ENCODE results near the gene SFTA2. TPM values are rescaled to one million over a fixed set of nuclear protein-coding genes. Genes with fewer than 3 reads are reported as not detected.
"Not testable (repeated sequence)": the region's sequence is repeated elsewhere in the genome, so short reads cannot be mapped to it uniquely, and the experiment has no call there.

Gene SFTA2
- 0.70 TPM for polyA plus RNA-seq
- long read RNA-seq, donor 1, partial matches to known transcripts, result 0 of 1 reads
- long read RNA-seq, donor 1, other reads (novel, unspliced or antisense), result 0 of 1 reads
- long read RNA-seq, donor 2, result 0 reads
- long read RNA-seq, donor 3, partial matches to known transcripts, result 0 of 1 reads
- long read RNA-seq, donor 3, other reads (novel, unspliced or antisense), result 0 of 1 reads
- long read RNA-seq, donor 4, result 0 reads
- long read RNA-seq, donor 5, partial matches to known transcripts, result 0 of 2 reads
- long read RNA-seq, donor 5, other reads (novel, unspliced or antisense), result 0 of 2 reads
- long read RNA-seq, donor 6, partial matches to known transcripts, result 0 of 2 reads
- long read RNA-seq, donor 6, other reads (novel, unspliced or antisense), result 0 of 2 reads
- long read RNA-seq, donor 7, result 0 reads
- long read RNA-seq, donor 8, partial matches to known transcripts, result 0 of 1 reads
- long read RNA-seq, donor 8, other reads (novel, unspliced or antisense), result 0 of 1 reads
- long read RNA-seq, donor 9, partial matches to known transcripts, result 0 of 4 reads
- long read RNA-seq, donor 9, other reads (novel, unspliced or antisense), result 0 of 4 reads
- long read RNA-seq, donor 10, result 0 reads
- long read RNA-seq, donor 11, result 0 reads

DNA sequence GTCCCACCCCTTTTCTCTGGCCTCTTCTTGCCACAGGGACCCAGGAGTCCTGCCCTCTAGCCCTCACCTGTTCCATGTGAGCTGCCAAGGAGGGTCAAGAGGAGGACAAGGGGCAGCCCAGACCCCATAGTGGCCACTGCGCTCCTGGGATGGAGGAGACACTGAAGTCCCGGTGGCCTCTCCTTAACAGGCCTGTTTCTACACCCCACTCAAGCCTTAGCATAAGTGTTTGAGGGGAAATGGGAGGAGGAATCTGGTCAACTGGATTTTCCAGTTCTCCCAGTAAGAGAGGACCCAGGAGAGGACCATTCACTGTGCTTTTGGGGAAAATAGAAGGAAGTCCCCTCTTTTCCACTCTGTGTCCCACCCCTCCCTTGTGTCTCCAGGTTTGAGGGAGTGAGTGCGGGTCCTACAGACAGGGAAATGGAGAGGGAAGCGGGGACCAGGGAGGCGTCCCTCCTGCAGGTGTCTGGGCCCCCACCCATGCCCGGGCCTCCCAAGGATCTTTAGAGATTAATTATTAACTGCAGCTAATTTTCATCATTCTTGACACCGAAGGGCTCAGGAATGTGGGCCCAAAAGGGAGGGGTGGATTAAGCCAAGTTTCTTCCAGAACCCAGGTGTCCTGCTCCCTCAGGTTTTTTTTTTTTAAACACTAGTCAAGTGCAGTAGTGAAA is at the start of gene SFTA2:
SFTA2 (minus strand) TSS at position 202 of the 677 bp plus-strand sequence; CDS start at position 128, 74 bp downstream.
- no CpG with 5 or more reads among the region's 7 CpGs for WGBS (ENCODE audit: insufficient coverage, low lambda C conversion rate)
- peaks cover 2% of the 10 kb centered on the region for H3K9me3 ChIP-seq (ENCODE audit: control insufficient read depth, low read depth, low read length)
- H3K36me3 ChIP-seq (ENCODE audit: control insufficient read depth, insufficient read depth, low read length), result no peaks in the 10 kb centered on the region
- no peak within 1 kb of the TSS for H3K4me3 ChIP-seq (ENCODE audit: low read length)
- peak in 1 of 2 donors; percentile 64 for DNase-seq
- peak within 1 kb of the TSS; percentile 8 for H3K27ac ChIP-seq (ENCODE audit: low read length)
- peaks cover 35% of the 10 kb centered on the region for H3K4me1 ChIP-seq (ENCODE audit: control insufficient read depth, insufficient read depth, low read length)
- H3K27me3 ChIP-seq (ENCODE audit: control insufficient read depth, insufficient read depth, low read length), result no peaks in the 10 kb centered on the region

DNA sequence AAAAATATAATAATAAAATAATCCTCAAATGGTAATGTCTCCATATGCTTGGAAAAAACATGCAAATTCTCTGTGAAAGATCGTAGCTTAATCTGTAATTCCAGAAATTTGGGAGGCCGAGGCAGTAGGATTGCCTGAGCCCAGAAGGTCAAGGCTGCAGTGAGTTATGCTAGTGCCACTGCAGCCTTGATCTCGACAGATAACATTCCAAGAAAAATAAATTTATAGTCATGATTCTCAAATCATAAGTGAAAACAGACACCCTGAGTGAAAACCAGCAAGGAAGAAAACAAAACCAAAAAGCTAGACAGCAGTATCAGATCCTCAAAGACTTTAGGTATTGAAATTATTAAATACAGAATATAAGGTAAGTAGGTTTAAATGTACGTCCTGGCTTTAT is 47.7 kb upstream of the SFTA2 start:
- no peaks in the 10 kb centered on the region for H3K9me3 ChIP-seq (ENCODE audit: control insufficient read depth, low read depth, low read length)
- H3K4me1 ChIP-seq (ENCODE audit: control insufficient read depth, insufficient read depth, low read length), result no peaks in the 10 kb centered on the region
- peaks cover 17% of the 10 kb centered on the region for H3K27me3 ChIP-seq (ENCODE audit: control insufficient read depth, insufficient read depth, low read length)
- no peak overlapping the region for H3K27ac ChIP-seq (ENCODE audit: low read length)
- no peak overlapping the region for H3K4me3 ChIP-seq (ENCODE audit: low read length)
- 66% methylated on average over 3 of the region's 4 CpGs for WGBS (ENCODE audit: insufficient coverage, low lambda C conversion rate)
- no peaks in the 10 kb centered on the region for H3K36me3 ChIP-seq (ENCODE audit: control insufficient read depth, insufficient read depth, low read length)
- no peak for DNase-seq

DNA sequence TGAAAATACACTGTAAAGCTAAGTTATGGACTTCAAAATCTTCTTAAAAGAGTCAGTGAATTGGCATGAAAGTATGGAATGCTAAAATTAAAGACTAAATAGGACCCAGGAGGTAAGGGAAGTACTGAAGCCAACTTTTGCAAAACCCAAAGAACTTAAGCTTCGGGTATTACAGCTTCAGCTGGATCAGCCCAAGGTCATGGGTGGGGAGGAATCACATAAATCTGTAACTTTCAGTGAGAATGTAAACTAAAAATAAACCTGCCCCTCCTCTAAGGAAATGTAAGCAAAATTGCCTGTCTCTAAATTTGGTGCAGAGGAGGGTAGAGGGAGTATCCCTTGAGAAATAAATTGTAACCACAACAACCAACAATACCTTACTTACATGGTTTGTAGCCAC is 47.2 kb upstream of the SFTA2 start:
- Histone ChIP-seq H3K36me3 (ENCODE audit: control insufficient read depth, insufficient read depth, low read length) (no peaks in the 10 kb centered on the region), H3K4me1 (ENCODE audit: control insufficient read depth, insufficient read depth, low read length) (no peaks in the 10 kb centered on the region), H3K27ac (ENCODE audit: low read length) (no peak overlapping the region), H3K9me3 (ENCODE audit: control insufficient read depth, low read depth, low read length) (no peaks in the 10 kb centered on the region), H3K27me3 (ENCODE audit: control insufficient read depth, insufficient read depth, low read length) (peaks cover 17% of the 10 kb centered on the region), H3K4me3 (ENCODE audit: low read length) (no peak overlapping the region)
- no peak for DNase-seq
- WGBS (ENCODE audit: insufficient coverage, low lambda C conversion rate), result 67% methylated on average over 1 of the region's 1 CpG

DNA sequence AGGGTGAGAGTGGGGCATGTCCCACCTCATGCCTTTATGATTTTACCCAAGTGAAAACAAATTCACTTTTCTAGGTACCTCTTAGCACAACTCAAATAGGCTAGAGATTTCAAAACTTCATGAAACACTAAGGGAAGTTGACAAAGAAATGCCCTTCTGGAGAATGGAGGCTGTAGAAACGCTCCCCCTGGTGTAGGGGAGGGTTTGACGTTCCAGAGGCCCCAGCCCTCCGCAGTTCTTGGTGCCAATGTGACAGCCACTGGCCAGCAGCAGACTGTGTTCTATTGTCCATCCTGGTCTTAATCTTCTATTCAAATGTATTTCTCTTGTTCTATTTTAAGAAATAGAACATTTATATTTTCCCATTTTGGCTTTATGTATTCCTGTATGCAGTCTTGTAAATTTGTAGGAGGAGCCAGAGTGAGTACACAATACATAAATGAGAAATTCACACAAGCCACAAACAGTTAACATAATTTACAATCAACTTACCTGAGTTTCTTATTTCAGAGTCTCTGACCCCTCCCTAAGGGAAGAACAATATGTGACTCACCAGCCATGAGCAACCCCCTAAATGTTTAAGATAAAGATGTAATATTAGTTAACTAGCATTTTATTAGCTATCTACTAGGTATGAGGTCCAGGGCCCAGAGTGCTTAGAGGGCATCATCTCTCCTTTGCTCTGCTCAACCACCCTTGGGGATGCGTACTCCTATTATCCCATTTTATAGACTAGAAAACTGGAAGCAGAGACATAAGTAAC is 42.7 kb upstream of the SFTA2 start:
- Histone ChIP-seq H3K9me3 (ENCODE audit: control insufficient read depth, low read depth, low read length) (no peaks in the 10 kb centered on the region), H3K4me1 (ENCODE audit: control insufficient read depth, insufficient read depth, low read length) (no peaks in the 10 kb centered on the region), H3K4me3 (ENCODE audit: low read length) (no peak overlapping the region), H3K27me3 (ENCODE audit: control insufficient read depth, insufficient read depth, low read length) (peaks cover 9% of the 10 kb centered on the region), H3K36me3 (ENCODE audit: control insufficient read depth, insufficient read depth, low read length) (no peaks in the 10 kb centered on the region), H3K27ac (ENCODE audit: low read length) (no peak overlapping the region)
- WGBS (ENCODE audit: insufficient coverage, low lambda C conversion rate), result no CpG with 5 or more reads among the region's 4 CpGs
- DNase-seq, result no peak

DNA sequence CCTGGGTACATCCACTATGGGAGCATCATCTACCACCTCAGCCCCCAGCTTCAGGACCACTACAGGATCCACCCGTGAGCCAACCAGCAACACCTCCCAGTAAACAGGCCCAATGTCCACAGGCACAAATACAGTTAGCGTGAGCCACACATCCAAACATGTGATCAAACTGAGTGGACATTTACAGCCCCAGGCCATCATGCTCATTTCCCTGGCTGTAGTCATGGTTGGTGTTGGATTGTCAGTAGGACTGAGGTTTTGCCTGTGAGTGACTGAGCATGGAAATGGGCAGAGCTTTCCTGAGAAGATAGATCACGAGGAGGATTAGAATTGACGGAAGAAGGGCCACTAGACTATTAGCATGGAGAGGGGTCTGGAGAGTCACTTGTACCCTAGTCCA is 40.8 kb upstream of the SFTA2 start:
- H3K9me3 ChIP-seq (ENCODE audit: control insufficient read depth, low read depth, low read length), result no peaks in the 10 kb centered on the region
- no peaks in the 10 kb centered on the region for H3K4me1 ChIP-seq (ENCODE audit: control insufficient read depth, insufficient read depth, low read length)
- H3K27ac ChIP-seq (ENCODE audit: low read length), result no peak overlapping the region
- WGBS (ENCODE audit: insufficient coverage, low lambda C conversion rate), result no CpG with 5 or more reads among the region's 4 CpGs
- H3K36me3 ChIP-seq (ENCODE audit: control insufficient read depth, insufficient read depth, low read length), result no peaks in the 10 kb centered on the region
- DNase-seq, result no peak
- H3K4me3 ChIP-seq (ENCODE audit: low read length), result no peak overlapping the region
- H3K27me3 ChIP-seq (ENCODE audit: control insufficient read depth, insufficient read depth, low read length), result peaks cover under 1% of the 10 kb centered on the region

DNA sequence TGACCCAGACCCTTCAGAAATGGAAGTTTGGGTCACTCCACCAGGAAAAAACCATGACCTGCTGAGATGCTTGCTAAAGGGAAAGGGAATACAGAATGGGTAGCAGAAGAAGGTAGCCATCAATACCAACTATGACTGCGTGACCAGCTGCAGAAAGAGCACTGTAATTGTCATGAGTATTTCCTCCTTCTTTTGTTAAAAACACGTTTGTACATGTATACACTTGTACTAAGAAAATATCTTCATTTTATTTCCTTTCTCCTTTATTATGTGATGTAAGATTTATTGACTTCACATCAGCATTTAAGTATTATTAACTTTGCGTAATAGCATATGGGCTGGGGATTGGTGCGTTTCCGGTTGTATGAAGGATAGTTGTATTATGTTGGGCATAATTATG is 39.0 kb upstream of the SFTA2 start:
- Histone ChIP-seq H3K9me3 (ENCODE audit: control insufficient read depth, low read depth, low read length) (no peaks in the 10 kb centered on the region), H3K4me3 (ENCODE audit: low read length) (no peak overlapping the region), H3K27ac (ENCODE audit: low read length) (no peak overlapping the region), H3K4me1 (ENCODE audit: control insufficient read depth, insufficient read depth, low read length) (no peaks in the 10 kb centered on the region), H3K36me3 (ENCODE audit: control insufficient read depth, insufficient read depth, low read length) (no peaks in the 10 kb centered on the region), H3K27me3 (ENCODE audit: control insufficient read depth, insufficient read depth, low read length) (peaks cover 1% of the 10 kb centered on the region)
- no peak for DNase-seq
- WGBS (ENCODE audit: insufficient coverage, low lambda C conversion rate), result 57% methylated on average over 1 of the region's 5 CpGs

DNA sequence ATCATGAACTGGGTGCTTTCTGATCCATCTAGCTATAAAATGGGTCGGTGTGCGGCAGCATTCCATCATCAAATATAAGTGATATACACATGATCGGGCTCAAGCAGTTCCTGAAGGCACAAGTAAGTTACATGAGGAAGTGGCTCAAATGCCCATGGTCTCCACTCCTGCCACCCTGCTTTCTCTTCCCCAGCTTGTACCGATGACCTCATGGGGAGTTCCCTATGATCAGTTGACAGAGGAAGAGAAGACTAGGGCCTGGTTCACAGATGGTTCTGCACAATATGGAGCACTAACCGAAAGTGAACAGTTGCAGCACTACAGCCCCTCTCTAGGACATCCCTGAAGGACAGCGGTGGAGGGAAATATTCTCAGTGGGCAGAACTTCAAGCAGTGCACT is 37.2 kb upstream of the SFTA2 start:
- H3K4me1 ChIP-seq (ENCODE audit: control insufficient read depth, insufficient read depth, low read length); DNase-seq; H3K27me3 ChIP-seq (ENCODE audit: control insufficient read depth, insufficient read depth, low read length); H3K9me3 ChIP-seq (ENCODE audit: control insufficient read depth, low read depth, low read length); H3K36me3 ChIP-seq (ENCODE audit: control insufficient read depth, insufficient read depth, low read length); H3K4me3 ChIP-seq (ENCODE audit: low read length); H3K27ac ChIP-seq (ENCODE audit: low read length): not testable (repeated sequence)
- WGBS (ENCODE audit: insufficient coverage, low lambda C conversion rate), result no CpG with 5 or more reads among the region's 6 CpGs

DNA sequence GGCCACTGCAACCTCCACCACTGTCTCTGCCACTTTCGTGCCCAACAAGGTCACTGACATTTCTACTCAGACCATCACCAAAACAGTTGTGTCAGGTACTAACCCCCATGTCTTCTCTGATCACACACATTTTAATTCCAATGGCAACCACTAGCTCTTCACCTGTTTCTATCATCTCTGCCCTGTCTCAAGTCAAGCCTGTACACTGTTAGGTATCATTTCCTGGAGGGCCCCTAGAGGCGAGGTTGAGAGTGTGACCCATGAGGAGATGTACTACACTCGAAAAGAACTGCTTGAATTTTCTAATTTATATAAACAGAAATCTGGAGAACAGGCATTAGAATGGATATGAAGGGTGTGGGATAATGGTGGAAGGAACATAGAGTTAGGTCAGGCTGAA is 34.2 kb upstream of the SFTA2 start:
- DNase-seq, result no peak
- Histone ChIP-seq H3K27ac (ENCODE audit: low read length) (no peak overlapping the region), H3K4me3 (ENCODE audit: low read length) (no peak overlapping the region), H3K36me3 (ENCODE audit: control insufficient read depth, insufficient read depth, low read length) (no peaks in the 10 kb centered on the region), H3K27me3 (ENCODE audit: control insufficient read depth, insufficient read depth, low read length) (peaks cover 16% of the 10 kb centered on the region), H3K9me3 (ENCODE audit: control insufficient read depth, low read depth, low read length) (no peaks in the 10 kb centered on the region), H3K4me1 (ENCODE audit: control insufficient read depth, insufficient read depth, low read length) (no peaks in the 10 kb centered on the region)
- WGBS (ENCODE audit: insufficient coverage, low lambda C conversion rate), result no CpG with 5 or more reads among the region's 3 CpGs

DNA sequence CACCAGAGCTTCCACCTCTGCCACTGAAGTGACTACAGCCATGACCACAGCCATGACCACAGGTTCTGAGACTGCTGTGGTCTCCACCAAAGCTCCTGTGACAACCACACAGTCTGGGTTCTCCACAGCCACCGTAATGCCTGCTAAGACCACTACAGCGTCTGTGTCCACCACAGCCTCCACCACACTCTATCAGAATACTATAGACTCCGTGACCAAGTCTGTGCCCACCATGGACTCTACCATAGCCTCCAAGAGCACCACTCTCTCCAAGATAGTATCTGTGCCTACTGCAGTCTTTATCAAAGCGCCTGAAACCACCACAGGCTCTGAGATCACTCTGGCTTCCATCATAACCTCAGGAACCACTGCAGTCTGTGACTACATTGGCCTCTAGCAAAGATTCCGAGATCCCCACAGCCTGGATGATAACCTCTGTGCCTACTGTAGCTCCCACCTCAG is 33.2 kb upstream of the SFTA2 start:
- peaks cover 16% of the 10 kb centered on the region for H3K27me3 ChIP-seq (ENCODE audit: control insufficient read depth, insufficient read depth, low read length)
- H3K27ac ChIP-seq (ENCODE audit: low read length), result no peak overlapping the region
- H3K36me3 ChIP-seq (ENCODE audit: control insufficient read depth, insufficient read depth, low read length), result no peaks in the 10 kb centered on the region
- H3K4me3 ChIP-seq (ENCODE audit: low read length), result no peak overlapping the region
- no peaks in the 10 kb centered on the region for H3K4me1 ChIP-seq (ENCODE audit: control insufficient read depth, insufficient read depth, low read length)
- H3K9me3 ChIP-seq (ENCODE audit: control insufficient read depth, low read depth, low read length), result no peaks in the 10 kb centered on the region
- WGBS (ENCODE audit: insufficient coverage, low lambda C conversion rate), result no CpG with 5 or more reads among the region's 5 CpGs
- DNase-seq, result no peak

DNA sequence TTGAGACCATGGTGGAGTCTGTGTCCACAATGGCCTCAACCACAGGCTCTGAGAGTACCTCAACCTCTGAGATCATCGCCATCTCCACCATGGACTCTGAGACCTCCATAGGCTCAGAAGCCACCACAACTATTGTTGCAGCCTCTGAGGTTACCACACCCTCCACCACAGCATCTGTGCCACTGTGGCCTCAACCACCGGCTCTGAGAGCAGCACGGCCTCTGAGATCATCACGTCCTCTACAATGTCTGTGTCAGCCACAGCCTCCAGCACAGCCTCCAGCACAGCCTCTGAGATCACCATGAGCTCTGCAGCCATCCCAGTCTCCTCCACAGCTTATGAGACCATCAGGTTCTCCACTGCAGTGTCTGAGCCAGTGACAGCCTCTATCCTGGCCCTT is 32.1 kb upstream of the SFTA2 start:
- Histone ChIP-seq H3K36me3 (ENCODE audit: control insufficient read depth, insufficient read depth, low read length) (no peaks in the 10 kb centered on the region), H3K27ac (ENCODE audit: low read length) (no peak overlapping the region), H3K27me3 (ENCODE audit: control insufficient read depth, insufficient read depth, low read length) (peaks cover 22% of the 10 kb centered on the region), H3K4me1 (ENCODE audit: control insufficient read depth, insufficient read depth, low read length) (no peaks in the 10 kb centered on the region), H3K9me3 (ENCODE audit: control insufficient read depth, low read depth, low read length) (no peaks in the 10 kb centered on the region), H3K4me3 (ENCODE audit: low read length) (no peak overlapping the region)
- no CpG with 5 or more reads among the region's 4 CpGs for whole genome bisulfite sequencing (ENCODE audit: insufficient coverage, low lambda C conversion rate)
- no peak for DNase-seq

Measured in large intestine (tissue), 12 donors.